Lower leg skin (tissue), 4 donors: ENCODE results near the gene POU2F3. TPM values are rescaled to one million over a fixed set of nuclear protein-coding genes. Genes with fewer than 3 reads are reported as not detected.

Experiments used
- DNase-seq, 2 donors: peaks; one replicate each; pipeline ENCODE4 v3.0.0-alpha.2; 2019; ENCODE audit warnings: low spot score in 2 of 2
- H3K4me3 ChIP-seq: fragments of 200-600 bp; sonication (generic); 2 replicates; pipeline ENCODE4 v1.5.1; 2017; ENCODE audit warnings: mild to moderate bottlenecking, low read depth; ENCODE audit not compliant: poor library complexity, severe bottlenecking
- CTCF ChIP-seq, 3 donors: fragments of 450-650 bp; IDR thresholded peaks; one replicate each; pipeline ENCODE4 v1.5.1; 2016; ENCODE audit warnings: antibody characterized with exemption in 3 of 3, mild to moderate bottlenecking in 3 of 3, moderate library complexity in 2 of 3
- POLR2A ChIP-seq, 2 donors: fragments of 450-650 bp; IDR thresholded peaks; one replicate each; pipeline ENCODE4 v1.6.1; 2016 to 2017; ENCODE audit warnings: antibody characterized with exemption in 2 of 2, mild to moderate bottlenecking in 1 of 2, moderate library complexity in 1 of 2
- WGBS, 2 donors: methylation state at CpG; one replicate each; pipeline ENCODE4 v1.1.5; 2018; 5-methylcytosine and 5-hydroxymethylcytosine counted together
- intact Hi-C: fragments of 100-400 bp; cut with DNase I; formaldehyde crosslinking; loops from one replicate; pipeline ENCODE4 v1.15.0; 2023; ENCODE audit warnings: low total_unique reads
- total RNA-seq, 4 donors: library from RNA; depleted of rRNA; stranded (reverse); fragments of >200 nt; gene quantifications; one replicate each; pipeline ENCODE4 v1.1.0, GENCODE V29; 2016

Gene POU2F3
- total RNA-seq, 4 donors from 2014 or later, result 74.1 to 112 (median 103) TPM

- TF ChIP-seq POLR2A (IDR thresholded peaks at IDR 0.05) (no peak), CTCF (IDR thresholded peaks at IDR 0.05) (no peak)
- intact Hi-C loops, result no loop called here
- WGBS, 2 donors, result 76 to 77% methylated on average over 5 of the region's 5 CpGs
- DNase-seq, result no peak
- no peak overlapping the region for H3K4me3 ChIP-seq
These were observed 93.1 kb downstream of the POU2F3 start for GRCh38 chr11:120332822-120333716.

GRCh38 chr11:120333801-120334200, 93.9 kb downstream of the POU2F3 start:
- 86% methylated on average over 1 of the region's 1 CpG for WGBS, 2 donors
- no peak overlapping the region for H3K4me3 ChIP-seq
- intact Hi-C loops, result no loop called here
- no peak for DNase-seq
- TF ChIP-seq POLR2A (IDR thresholded peaks at IDR 0.05) (no peak), CTCF (IDR thresholded peaks at IDR 0.05) (no peak)

- DNase-seq, result no peak
- intact Hi-C loops, result no loop called here
- TF ChIP-seq POLR2A (IDR thresholded peaks at IDR 0.05) (no peak), CTCF (IDR thresholded peaks at IDR 0.05) (no peak)
- H3K4me3 ChIP-seq, result no peak overlapping the region
- 17 to 29% methylated on average over 1 of the region's 1 CpG for WGBS, 2 donors
These were observed 94.4 kb downstream of the POU2F3 start for GRCh38 chr11:120334332-120334731.

- peak in 1 of 2 donors; percentile 86 for DNase-seq
- 1% methylated on average over 8 of the region's 8 CpGs for WGBS, 2 donors
- intact Hi-C loops, result no loop called here
These were observed 95.0 kb downstream of the POU2F3 start for GRCh38 chr11:120334894-120335462.

GRCh38 chr11:120335556-120335907, 95.6 kb downstream of the POU2F3 start:
- WGBS, 2 donors, result 0 to 1% methylated on average over 19 of the region's 19 CpGs
- H3K4me3 ChIP-seq, result peak overlapping the region; percentile 42
- TF ChIP-seq POLR2A (IDR thresholded peaks at IDR 0.05) (no peak), CTCF (IDR thresholded peaks at IDR 0.05) (no peak)
- no peak for DNase-seq
- intact Hi-C loops, result no loop called here

More at GRCh38 chr11:120334894-120335462, 95.0 kb downstream of the POU2F3 start:
- TF ChIP-seq CTCF (IDR thresholded peaks at IDR 0.05) (peak in 1 of 3 donors; percentile 46), POLR2A (IDR thresholded peaks at IDR 0.05) (no peak)
- no peak overlapping the region for H3K4me3 ChIP-seq
